Cardiac muscle cell (in vitro differentiated cells and primary cell): Measurements from ENCODE around the gene SH3PXD2A. TPM values are rescaled to one million over a fixed set of nuclear protein-coding genes. Genes with fewer than 3 reads are reported as not detected.

Experiments
- DNase-seq, 2 donors: peaks; one replicate each; pipeline versions ENCODE4 v3.0.0 to v3.0.0-alpha.2; 2010 to 2017; ENCODE audit warnings: low read depth in 1 of 2, low spot score in 1 of 2
- H3K27ac ChIP-seq: fragments of 200-600 bp; sonication (generic); 2 replicates; pipeline ENCODE4 v1.5.1; 2016
- H3K27me3 ChIP-seq: fragments of 200-600 bp; sonication (generic); 2 replicates; pipeline ENCODE4 v1.6.0; 2016; ENCODE audit warnings: control low read depth
- H3K36me3 ChIP-seq: fragments of 200-600 bp; sonication (generic); 2 replicates; pipeline ENCODE4 v1.5.1; 2016; ENCODE audit warnings: control low read depth
- H3K4me1 ChIP-seq: fragments of 200-600 bp; sonication (generic); 2 replicates; pipeline ENCODE4 v1.8.1; 2017; ENCODE audit warnings: low read depth, mild to moderate bottlenecking, mixed run types
- H3K4me3 ChIP-seq: fragments of 200-600 bp; sonication (generic); 2 replicates; pipeline ENCODE4 v1.5.1; 2016; ENCODE audit warnings: mild to moderate bottlenecking
- H3K9me3 ChIP-seq: fragments of 200-600 bp; sonication (generic); 2 replicates; pipeline ENCODE4 v1.5.1; 2017; ENCODE audit warnings: low read depth, mild to moderate bottlenecking, control low read depth
- CTCF ChIP-seq: IDR thresholded peaks from 2 replicates; pipeline ENCODE4 v1.5.1; 2012; ENCODE audit warnings: low read depth, mild to moderate bottlenecking, low read length
- polyA plus RNA-seq: library from polyadenylated mRNA; unstranded; fragments of >200 nt; fragmentation: Nextera tagmentation; extraction: Ambion mirVana; gene quantifications from 2 replicates; pipeline ENCODE4 v1.2.1, GENCODE V29; 2016
- total RNA-seq: library from RNA; depleted of rRNA; stranded (reverse); fragments of >200 nt; gene quantifications from 2 replicates; pipeline ENCODE4 v1.2.3, GENCODE V29; 2016

Gene SH3PXD2A
- total and polyA plus RNA-seq, 2 experiments from 2014 or later = 32.2 to 75.9 TPM

DNA sequence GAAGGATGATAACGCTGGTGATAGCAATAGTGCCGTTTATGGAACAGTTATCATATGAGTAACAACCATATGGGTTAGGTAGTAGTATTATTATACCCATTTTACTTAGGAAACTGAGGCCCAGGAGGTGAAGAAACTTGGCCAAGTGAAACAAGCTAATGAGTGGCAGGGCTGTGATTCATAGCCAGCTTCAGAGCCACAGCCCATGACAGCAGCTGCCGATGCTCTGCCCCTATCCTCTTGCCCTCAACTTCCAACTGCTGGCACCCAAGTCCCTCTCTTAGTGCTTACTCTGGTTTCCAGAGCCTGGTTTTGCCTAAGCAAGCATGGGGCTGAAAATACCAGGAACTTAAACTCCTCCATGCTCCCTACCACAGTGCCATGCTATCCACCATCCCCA is 12.3 kb downstream of the SH3PXD2A start:
- peaks cover 74% of the 10 kb centered on the region for H3K4me1 ChIP-seq
- no peak overlapping the region for H3K27ac ChIP-seq
- no peaks in the 10 kb centered on the region for H3K9me3 ChIP-seq
- TF ChIP-seq CTCF = no peak
- no peaks in the 10 kb centered on the region for H3K27me3 ChIP-seq
- H3K4me3 ChIP-seq = no peak overlapping the region
- no peak for DNase-seq
- no peaks in the 10 kb centered on the region for H3K36me3 ChIP-seq

- TF ChIP-seq CTCF = no peak
Observed at GRCh38 chr10:103842605-103843004, 12.8 kb downstream of the SH3PXD2A start.

GRCh38 chr10:103841519-103841918 is 13.9 kb downstream of the SH3PXD2A start:
- Histone ChIP-seq H3K9me3 (no peaks in the 10 kb centered on the region), H3K27ac (peak overlapping the region; percentile 93), H3K27me3 (no peaks in the 10 kb centered on the region), H3K36me3 (no peaks in the 10 kb centered on the region), H3K4me3 (no peak overlapping the region), H3K4me1 (peaks cover 84% of the 10 kb centered on the region)
- TF ChIP-seq CTCF = no peak
- DNase-seq = no peak

More at GRCh38 chr10:103842605-103843004, 12.8 kb downstream of the SH3PXD2A start:
- H3K27me3 ChIP-seq = no peaks in the 10 kb centered on the region
- no peak overlapping the region for H3K4me3 ChIP-seq
- H3K4me1 ChIP-seq = peaks cover 79% of the 10 kb centered on the region
- H3K27ac ChIP-seq = no peak overlapping the region
- H3K9me3 ChIP-seq = no peaks in the 10 kb centered on the region
- no peaks in the 10 kb centered on the region for H3K36me3 ChIP-seq
- DNase-seq = no peak

GRCh38 chr10:103840740-103841070 is 14.7 kb downstream of the SH3PXD2A start:
- H3K4me1 ChIP-seq = peaks cover 84% of the 10 kb centered on the region
- H3K27ac ChIP-seq = peak overlapping the region; percentile 93
- no peak for TF ChIP-seq CTCF
- H3K27me3 ChIP-seq = no peaks in the 10 kb centered on the region
- no peaks in the 10 kb centered on the region for H3K9me3 ChIP-seq
- H3K4me3 ChIP-seq = no peak overlapping the region
- no peaks in the 10 kb centered on the region for H3K36me3 ChIP-seq
- no peak for DNase-seq

- peaks cover 90% of the 10 kb centered on the region for H3K4me1 ChIP-seq
Observed at GRCh38 chr10:103839872-103840739, 15.3 kb downstream of the SH3PXD2A start.

More at GRCh38 chr10:103839872-103840739, 15.3 kb downstream of the SH3PXD2A start:
- Histone ChIP-seq H3K36me3 (no peaks in the 10 kb centered on the region), H3K9me3 (no peaks in the 10 kb centered on the region), H3K4me3 (no peak overlapping the region), H3K27me3 (no peaks in the 10 kb centered on the region), H3K27ac (peak overlapping the region; percentile 93)
- no peak for TF ChIP-seq CTCF
- peak in 1 of 2 donors; percentile 87 for DNase-seq
